Psoas muscle (tissue), 8 donors: ENCODE measurements around the gene BRWD1. TPM values are rescaled to one million over a fixed set of nuclear protein-coding genes. Genes with fewer than 3 reads are reported as not detected.

Experiments used
- ATAC-seq, 4 donors: fragments of 200-7000 bp; cut with Tn5 transposase; one replicate each; pipeline ENCODE4 v1.9.1; 2020; ENCODE audit warnings: moderate library complexity in 3 of 4, mild to moderate bottlenecking in 2 of 4
- DNase-seq, 2 donors: peaks; one replicate each; pipeline ENCODE4 v3.0.0-alpha.2; 2020
- H3K27ac ChIP-seq: fragments of 200-600 bp; one replicate; pipeline ENCODE4 v1.8.0; 2022
- H3K27me3 ChIP-seq, 3 donors: fragments of 200-600 bp in 1 of 3; one replicate each; pipeline versions ENCODE4 v1.6.1 to v1.8.0; 2013 to 2022; ENCODE audit warnings: low read length in 2 of 3, mild to moderate bottlenecking in 2 of 3, moderate library complexity in 1 of 3; ENCODE audit not compliant: insufficient read depth in 3 of 3
- H3K36me3 ChIP-seq, 2 donors: fragments of 200-600 bp in 1 of 2; one replicate each; pipeline versions ENCODE4 v1.6.1 to v1.8.0; 2013 to 2022; ENCODE audit warnings: low read depth in 1 of 2, mild to moderate bottlenecking in 1 of 2, moderate library complexity in 1 of 2; ENCODE audit not compliant: insufficient read depth in 1 of 2
- H3K4me1 ChIP-seq: fragments of 200-600 bp; one replicate; pipeline ENCODE4 v1.8.0; 2022
- H3K4me3 ChIP-seq: fragments of 200-600 bp; one replicate; pipeline ENCODE4 v1.8.0; 2022; ENCODE audit warnings: mild to moderate bottlenecking
- H3K9me3 ChIP-seq: fragments of 200-600 bp; one replicate; pipeline ENCODE4 v1.8.0; 2022
- WGBS, 3 donors: extraction: QIAGEN DNeasy Blood & Tissue Kit; methylation state at CpG; one replicate each; pipeline versions ENCODE4 v1.1.6 to v1.1.7; 2013; 5-methylcytosine and 5-hydroxymethylcytosine counted together
- intact Hi-C, 2 donors: fragments of 100-400 bp; cut with DNase I; formaldehyde crosslinking; loops; one replicate each; pipeline versions ENCODE4 v1.11.0 to v1.14.2; 2022
- polyA plus RNA-seq, 3 donors: library from polyadenylated mRNA; stranded (reverse); fragments of 200-250 nt; gene quantifications; one replicate each; pipeline ENCODE4 v1.2.3, GENCODE V29; 2013
- total RNA-seq, 4 donors: library from RNA; stranded (reverse); fragmentation: NEBNext Ultra II Directional in 2 of 4; extraction: Animal tissue kit (Norgen Biotek cat#: 25700) in 2 of 4; gene quantifications; one replicate each; pipeline versions ENCODE4 v1.2.1 to v1.2.4, GENCODE V29; 2021 to 2023
- TF ChIP-seq, protein P1 (sequence below): fragments of 200-600 bp; IDR thresholded peaks from one replicate; pipeline ENCODE4 v1.8.0; 2022; ENCODE audit warnings: antibody characterized with exemption
- donor health status: healthy with polysubstance abuse.
- donor health status: DM: no; HTN: no; CAD: no; lungs with moderate emphysema.
- donor health status: Bipolar disorder and iron deficiency.
- donor health status: healthy.
- donor health status: DM: yes; HTN: yes; CAD: no.
- donor health status: DM: no; HTN: no; CAD: no.
- donor health status: DM: no; HTN: no; CAD: no.
- donor health status: DM: yes; HTN: yes; CAD: no.

BRWD1 gene
- total and polyA plus RNA-seq, 7 donors: 12.6 to 33.0 (median 30.2) TPM

DNA sequence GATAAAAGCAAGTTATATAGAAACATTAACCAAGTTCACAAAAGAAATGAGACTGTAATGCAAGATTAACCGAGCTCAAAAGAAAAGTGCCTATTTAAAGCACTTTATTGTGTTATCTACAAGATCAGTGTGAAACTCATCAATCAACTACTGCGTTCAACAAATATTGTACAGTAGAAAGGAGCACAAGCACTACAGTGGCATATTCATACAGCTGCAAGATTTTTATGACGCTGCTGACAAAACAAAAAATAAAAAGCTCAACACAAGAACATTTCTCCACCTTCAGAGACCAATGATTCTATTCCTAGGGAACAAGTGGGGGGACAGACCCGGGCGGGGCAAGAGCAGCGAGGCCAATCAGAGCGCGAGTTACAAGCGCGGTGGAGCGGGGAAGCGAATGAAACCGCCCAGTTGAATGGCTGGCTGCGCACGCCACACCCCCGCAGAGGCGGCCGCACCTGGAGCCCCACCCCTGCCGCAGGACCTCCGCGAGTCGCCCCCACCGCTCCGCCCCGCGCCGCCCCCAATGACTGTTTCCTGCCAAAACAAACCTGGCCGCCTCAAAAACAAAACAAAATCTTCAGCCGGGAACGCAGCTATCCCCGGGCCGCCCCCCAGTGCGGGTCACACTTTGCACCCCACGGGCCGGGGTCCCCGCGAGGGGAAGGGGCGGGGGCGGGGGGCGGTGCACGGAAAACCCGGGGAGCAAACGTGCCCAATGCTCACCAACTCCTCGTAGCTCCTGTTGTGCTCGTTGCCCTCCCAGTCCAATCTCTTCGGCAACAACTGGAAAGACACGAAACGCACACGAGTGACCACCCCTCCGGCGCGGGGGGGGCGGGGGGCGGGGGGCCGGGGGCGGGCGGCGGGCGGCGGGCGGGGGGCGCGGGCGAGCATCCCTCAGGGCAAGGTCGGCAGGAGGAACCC is 1.1 kb downstream of the BRWD1 start:
- TF ChIP-seq, protein P1, sequence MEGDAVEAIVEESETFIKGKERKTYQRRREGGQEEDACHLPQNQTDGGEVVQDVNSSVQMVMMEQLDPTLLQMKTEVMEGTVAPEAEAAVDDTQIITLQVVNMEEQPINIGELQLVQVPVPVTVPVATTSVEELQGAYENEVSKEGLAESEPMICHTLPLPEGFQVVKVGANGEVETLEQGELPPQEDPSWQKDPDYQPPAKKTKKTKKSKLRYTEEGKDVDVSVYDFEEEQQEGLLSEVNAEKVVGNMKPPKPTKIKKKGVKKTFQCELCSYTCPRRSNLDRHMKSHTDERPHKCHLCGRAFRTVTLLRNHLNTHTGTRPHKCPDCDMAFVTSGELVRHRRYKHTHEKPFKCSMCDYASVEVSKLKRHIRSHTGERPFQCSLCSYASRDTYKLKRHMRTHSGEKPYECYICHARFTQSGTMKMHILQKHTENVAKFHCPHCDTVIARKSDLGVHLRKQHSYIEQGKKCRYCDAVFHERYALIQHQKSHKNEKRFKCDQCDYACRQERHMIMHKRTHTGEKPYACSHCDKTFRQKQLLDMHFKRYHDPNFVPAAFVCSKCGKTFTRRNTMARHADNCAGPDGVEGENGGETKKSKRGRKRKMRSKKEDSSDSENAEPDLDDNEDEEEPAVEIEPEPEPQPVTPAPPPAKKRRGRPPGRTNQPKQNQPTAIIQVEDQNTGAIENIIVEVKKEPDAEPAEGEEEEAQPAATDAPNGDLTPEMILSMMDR: no peak
- Histone ChIP-seq H3K36me3 (peaks cover 0 to 34% of the 10 kb centered on the region in 2 donors), H3K27me3 (no peaks in the 10 kb centered on the region), H3K9me3 (no peaks in the 10 kb centered on the region), H3K27ac (peak overlapping the region; percentile 98), H3K4me1 (peaks cover 22% of the 10 kb centered on the region), H3K4me3 (peak overlapping the region; percentile 97)
- intact Hi-C loops: loop anchor here (1.0 to 10.0 kb wide), 3 partner anchors 35 to 132 kb away; partner anchors contain the start of genes HMGN1 (in 1 of the 2) and LCA5L (in 1 of the 2)
- peak; percentile 84 to 89 (median 88) for ATAC-seq
- peak; percentile 91 to 96 for DNase-seq
- 2 to 3% (median 2%) methylated on average over 45 to 64 of the region's 65 CpGs for WGBS, 3 donors

GRCh38 chr21:39311164-39311563 is 2.3 kb downstream of the BRWD1 start:
- 91 to 94% (median 92%) methylated on average over 7 of the region's 7 CpGs for WGBS, 3 donors
- TF ChIP-seq, protein P1: no peak
- ATAC-seq (no peak), DNase-seq (no peak)
- Histone ChIP-seq H3K27ac (no peak overlapping the region), H3K27me3 (no peaks in the 10 kb centered on the region), H3K4me3 (no peak overlapping the region), H3K9me3 (no peaks in the 10 kb centered on the region), H3K36me3 (peaks cover 0 to 39% of the 10 kb centered on the region in 2 donors), H3K4me1 (peaks cover 22% of the 10 kb centered on the region)
- intact Hi-C loops: loop anchor here (5.0 to 10.0 kb wide), 2 partner anchors 36 to 134 kb away; partner anchors contain the start of genes HMGN1 (in 1 of the 2) and LCA5L (in 1 of the 2)

DNA sequence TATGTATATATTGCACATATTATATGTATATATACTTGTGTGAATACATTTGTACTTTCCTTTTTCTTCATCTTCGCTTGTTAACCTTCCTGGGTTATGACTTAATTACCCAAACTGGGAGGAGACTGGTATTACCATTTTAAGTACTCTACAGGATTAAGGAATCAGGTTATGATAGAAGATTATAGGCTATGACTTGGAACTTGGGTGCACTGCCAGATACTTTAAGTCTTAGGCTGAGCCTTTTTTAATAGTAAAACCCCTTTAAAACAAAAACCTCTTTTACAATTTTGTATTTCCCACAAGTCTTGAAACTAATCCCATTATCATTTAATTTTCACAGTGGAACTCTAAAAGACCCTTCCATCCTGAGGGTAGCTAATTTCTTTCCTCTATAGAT is 6.0 kb downstream of the BRWD1 start:
- peaks cover 0 to 64% of the 10 kb centered on the region in 2 donors for H3K36me3 ChIP-seq
- no peak for DNase-seq
- no peaks in the 10 kb centered on the region for H3K27me3 ChIP-seq
- H3K9me3 ChIP-seq: no peaks in the 10 kb centered on the region
- TF ChIP-seq, protein P1: no peak
- H3K4me1 ChIP-seq: peaks cover 16% of the 10 kb centered on the region
- intact Hi-C loops: no loop called here
- 90 to 97% (median 93%) methylated on average over 1 of the region's 1 CpG for WGBS, 3 donors
- no peak overlapping the region for H3K27ac ChIP-seq
- H3K4me3 ChIP-seq: no peak overlapping the region
- ATAC-seq: no peak

GRCh38 chr21:39300587-39300986 is 12.8 kb downstream of the BRWD1 start:
- WGBS, 3 donors: 97 to 100% (median 99%) methylated on average over 3 of the region's 3 CpGs
- Histone ChIP-seq H3K27me3 (no peaks in the 10 kb centered on the region), H3K27ac (no peak overlapping the region), H3K4me1 (no peaks in the 10 kb centered on the region), H3K36me3 (peaks cover 0 to 73% of the 10 kb centered on the region in 2 donors), H3K9me3 (no peaks in the 10 kb centered on the region), H3K4me3 (no peak overlapping the region)
- DNase-seq (no peak), ATAC-seq (no peak)
- intact Hi-C loops: no loop called here
- TF ChIP-seq, protein P1: no peak
